H9 (cell line): ENCODE results near the gene TMEM270. TPM values are rescaled to one million over a fixed set of nuclear protein-coding genes. Genes with fewer than 3 reads are reported as not detected.

ENCODE experiments used
- DNase-seq: peaks from one replicate; pipeline ENCODE4 v3.0.0-alpha.2; 2017
- H2AFZ ChIP-seq: one replicate; pipeline ENCODE4 v1.6.1; 2013; ENCODE audit warnings: mild to moderate bottlenecking, low read length, control low read depth, moderate library complexity
- H2AK5ac ChIP-seq: 2 replicates; pipeline ENCODE4 v1.6.1; 2013; ENCODE audit warnings: low read length, control low read depth, mixed read lengths; ENCODE audit not compliant: insufficient read length
- H2BK120ac ChIP-seq: one replicate; pipeline ENCODE4 v1.6.1; 2013; ENCODE audit warnings: low read depth, mild to moderate bottlenecking, low read length, control low read depth, inconsistent platforms; ENCODE audit not compliant: poor library complexity, severe bottlenecking
- H2BK12ac ChIP-seq: 2 replicates; pipeline ENCODE4 v1.6.1; 2013; ENCODE audit warnings: low read length, control low read depth, mixed read lengths, low read depth; ENCODE audit not compliant: insufficient read length
- H2BK15ac ChIP-seq: 2 replicates; pipeline ENCODE4 v1.6.1; 2013; ENCODE audit warnings: low read depth, low read length, control low read depth
- H2BK20ac ChIP-seq: one replicate; pipeline ENCODE4 v1.6.1; 2013; ENCODE audit warnings: low read depth, mild to moderate bottlenecking, low read length, control low read depth, inconsistent platforms; ENCODE audit not compliant: poor library complexity, severe bottlenecking
- H2BK5ac ChIP-seq: 2 replicates; pipeline ENCODE4 v1.6.1; 2013; ENCODE audit warnings: low read length, control low read depth, mixed read lengths; ENCODE audit not compliant: insufficient read length
- H3K14ac ChIP-seq: 2 replicates; pipeline ENCODE4 v1.6.1; 2013; ENCODE audit warnings: low read length, control low read depth; ENCODE audit not compliant: insufficient read depth
- H3K18ac ChIP-seq: 2 replicates; pipeline ENCODE4 v1.6.1; 2013; ENCODE audit warnings: low read depth, mild to moderate bottlenecking, mixed read lengths, low read length, control low read depth; ENCODE audit not compliant: insufficient read length
- H3K23ac ChIP-seq: 2 replicates; pipeline ENCODE4 v1.6.1; 2013; ENCODE audit warnings: low read length, control low read depth, mixed read lengths, low read depth; ENCODE audit not compliant: insufficient read length
- H3K23me2 ChIP-seq: 2 replicates; pipeline ENCODE4 v1.6.1; 2013; ENCODE audit warnings: low read depth, mild to moderate bottlenecking, mixed read lengths, low read length, control low read depth; ENCODE audit not compliant: insufficient read length, poor library complexity, severe bottlenecking
- H3K27ac ChIP-seq: 2 replicates; pipeline ENCODE4 v1.5.1; 2013; ENCODE audit warnings: low read length, control low read depth, mixed read lengths, low read depth; ENCODE audit not compliant: insufficient read length
- H3K27me3 ChIP-seq: 2 replicates; pipeline ENCODE4 v1.6.1; 2013; ENCODE audit warnings: low read length, control low read depth, inconsistent platforms; ENCODE audit not compliant: insufficient read depth
- H3K4ac ChIP-seq: 2 replicates; pipeline ENCODE4 v1.6.1; 2013; ENCODE audit warnings: low read depth, mild to moderate bottlenecking, control low read depth, inconsistent platforms, low read length, moderate library complexity
- H3K4me1 ChIP-seq: 2 replicates; pipeline ENCODE4 v1.6.1; 2013; ENCODE audit warnings: low read length, control low read depth, inconsistent platforms; ENCODE audit not compliant: insufficient read depth
- H3K4me2 ChIP-seq: 2 replicates; pipeline ENCODE4 v1.6.1; 2013; ENCODE audit warnings: low read length, control low read depth, mixed read lengths; ENCODE audit not compliant: insufficient read length, insufficient read depth
- H3K56ac ChIP-seq: 2 replicates; pipeline ENCODE4 v1.6.1; 2013; ENCODE audit warnings: low read depth, mild to moderate bottlenecking, mixed read lengths, low read length, control low read depth; ENCODE audit not compliant: insufficient read length
- H3K79me1 ChIP-seq: 2 replicates; pipeline ENCODE4 v1.6.1; 2013; ENCODE audit warnings: low read depth, mild to moderate bottlenecking, moderate library complexity, low read length, control low read depth, inconsistent platforms; ENCODE audit not compliant: insufficient read depth, poor library complexity, severe bottlenecking
- H3K79me2 ChIP-seq: 2 replicates; pipeline ENCODE4 v1.6.1; 2013; ENCODE audit warnings: low read length, control low read depth, inconsistent platforms; ENCODE audit not compliant: insufficient read depth
- H3K9ac ChIP-seq: 2 replicates; pipeline ENCODE4 v1.6.1; 2013; ENCODE audit warnings: low read length, control low read depth, mixed read lengths; ENCODE audit not compliant: insufficient read length; ENCODE audit errors: extremely low read depth
- H3K9me3 ChIP-seq: one replicate; pipeline ENCODE4 v1.6.1; 2013; ENCODE audit warnings: low read depth, low read length, inconsistent platforms; ENCODE audit not compliant: control insufficient read depth
- H3T11ph ChIP-seq: one replicate; pipeline ENCODE4 v1.6.1; 2013; ENCODE audit warnings: mild to moderate bottlenecking, low read length, control low read depth, inconsistent platforms
- H4K20me1 ChIP-seq: one replicate; pipeline ENCODE4 v1.6.1; 2013; ENCODE audit not compliant: control insufficient read depth, insufficient read length, insufficient read depth
- H4K5ac ChIP-seq: 2 replicates; pipeline ENCODE4 v1.6.1; 2013; ENCODE audit warnings: low read depth, mild to moderate bottlenecking, mixed read lengths, low read length, control low read depth; ENCODE audit not compliant: insufficient read length
- H4K8ac ChIP-seq: replicated peaks from 2 replicates; pipeline ENCODE4 v1.6.1; 2013; ENCODE audit warnings: low read length, control low read depth, mixed read lengths, low read depth; ENCODE audit not compliant: insufficient read length
- H4K91ac ChIP-seq: 2 replicates; pipeline ENCODE4 v1.6.1; 2013; ENCODE audit warnings: low read depth, mild to moderate bottlenecking, moderate library complexity, mixed read lengths, low read length, control low read depth; ENCODE audit not compliant: insufficient read length
- H3K27ac Mint-ChIP-seq, 3 experiments: 2 replicates in 2 of 3; 3 replicates in 1 of 3; pipeline ENCODE4 v1.8.0; 2020 to 2021; ENCODE audit warnings: mixed read lengths in 3 of 3, mild to moderate bottlenecking in 1 of 3, moderate library complexity in 1 of 3
- H3K27me3 Mint-ChIP-seq: 2 replicates; pipeline ENCODE4 v1.8.0; 2021; ENCODE audit warnings: low read depth, mild to moderate bottlenecking, moderate library complexity, mixed read lengths
- H3K36me3 Mint-ChIP-seq, 3 experiments: 2 replicates in 2 of 3; 3 replicates in 1 of 3; pipeline ENCODE4 v1.8.0; 2020 to 2021; ENCODE audit warnings: low read depth in 3 of 3, mixed read lengths in 3 of 3; ENCODE audit not compliant: insufficient read depth in 1 of 3
- H3K4me1 Mint-ChIP-seq, 2 experiments: 2 replicates each; pipeline ENCODE4 v1.8.0; 2020; ENCODE audit warnings: mixed read lengths in 2 of 2
- H3K4me3 Mint-ChIP-seq, 2 experiments: 2 replicates in 1 of 2; 3 replicates in 1 of 2; pipeline ENCODE4 v1.8.0; 2020 to 2021; ENCODE audit warnings: mild to moderate bottlenecking in 2 of 2, mixed read lengths in 2 of 2, moderate library complexity in 1 of 2
- H3K9me3 Mint-ChIP-seq, 2 experiments: 2 replicates in 1 of 2; 3 replicates in 1 of 2; pipeline ENCODE4 v1.8.0; 2020; ENCODE audit warnings: mild to moderate bottlenecking in 2 of 2, mixed read lengths in 2 of 2, moderate library complexity in 1 of 2
- CTCF ChIP-seq: fragments of 200-600 bp; sonication (generic); conservative IDR thresholded peaks from 3 replicates; pipeline ENCODE4 v1.8.0; 2021; ENCODE audit warnings: antibody characterized with exemption, mild to moderate bottlenecking
- WGBS: extraction: QIAGEN DNeasy Blood & Tissue Kit; methylation state at CpG from one replicate; pipeline ENCODE4 v1.1.7; 2013; ENCODE audit warnings: missing lambda C conversion rate, low lambda C conversion rate, mixed read lengths; ENCODE audit not compliant: insufficient read length; ENCODE audit errors: extremely low coverage; 5-methylcytosine and 5-hydroxymethylcytosine counted together
- total RNA-seq: library from RNA; stranded (reverse); gene quantifications from 2 replicates; pipeline ENCODE4 v1.2.1, GENCODE V29; 2021

Gene TMEM270
- total RNA-seq, 1 experiment from 2014 or later: not detected

GRCh38 chr7:73851410-73852338, 9.3 kb upstream of the TMEM270 start:
- H3K4me2 ChIP-seq: no peak overlapping the region
- no peak overlapping the region for H3K14ac ChIP-seq
- no peak overlapping the region for H3K23ac ChIP-seq
- H3K9ac ChIP-seq: no peak overlapping the region
- WGBS: no CpG with 5 or more reads among the region's 8 CpGs
- no peaks in the 10 kb centered on the region for H3K23me2 ChIP-seq
- H4K8ac ChIP-seq: no peak overlapping the region
- H2BK5ac ChIP-seq: no peak overlapping the region
- peaks cover 14 to 31% of the 10 kb centered on the region in 2 experiments for H3K4me1 Mint-ChIP-seq
- H3K79me2 ChIP-seq: no peaks in the 10 kb centered on the region
- no peak overlapping the region for H2BK15ac ChIP-seq
- peaks cover 2 to 7% of the 10 kb centered on the region in 2 experiments; a peak in 2 of 5 replicates for H3K9me3 Mint-ChIP-seq
- no peaks in the 10 kb centered on the region for H4K20me1 ChIP-seq
- H2AFZ ChIP-seq: no peak overlapping the region
- H2AK5ac ChIP-seq: no peak overlapping the region
- H3K18ac ChIP-seq: no peak overlapping the region
- no peaks in the 10 kb centered on the region for H3K9me3 ChIP-seq
- H3T11ph ChIP-seq: no peak overlapping the region
- H2BK20ac ChIP-seq: no peak overlapping the region
- no peak overlapping the region for H4K5ac ChIP-seq
- no peak overlapping the region for H2BK12ac ChIP-seq
- TF ChIP-seq CTCF: no peak
- no peak overlapping the region for H3K27ac ChIP-seq
- no peaks in the 10 kb centered on the region for H3K4me1 ChIP-seq
- no peak overlapping the region for H3K27ac Mint-ChIP-seq
- no peak overlapping the region for H3K4ac ChIP-seq
- H3K79me1 ChIP-seq: no peaks in the 10 kb centered on the region
- H3K27me3 ChIP-seq: no peaks in the 10 kb centered on the region
- H3K27me3 Mint-ChIP-seq: peaks cover 21% of the 10 kb centered on the region
- H3K4me3 Mint-ChIP-seq: no peak overlapping the region
- no peak overlapping the region for H4K91ac ChIP-seq
- no peak overlapping the region for H3K56ac ChIP-seq
- H2BK120ac ChIP-seq: no peak overlapping the region
- peaks cover 0 to 4% (median 0%) of the 10 kb centered on the region in 3 experiments; a peak in 2 of 7 replicates for H3K36me3 Mint-ChIP-seq
- DNase-seq: no peak
